ENCODE results near the gene ERGIC1.
"Not testable (repeated sequence)": the region's sequence is repeated elsewhere in the genome, so short reads cannot be mapped to it uniquely, and the experiment has no call there.

ERGIC1 gene

GRCh38 chr5:172878933-172879752 is 45.1 kb downstream of the ERGIC1 start:
- Mint-ChIP-seq H3K4me1 (ENCODE audit: low read depth) (peaks cover 29% of the 10 kb centered on the region), H3K27me3 (no peaks in the 10 kb centered on the region), H3K4me3 (no peak overlapping the region), H3K27ac (no peak overlapping the region), H3K9me3 (ENCODE audit: low read depth) (no peaks in the 10 kb centered on the region), H3K36me3 (peaks cover 10% of the 10 kb centered on the region)

GRCh38 chr5:172881691-172882370 is 47.8 kb downstream of the ERGIC1 start:
- H3K9me3 Mint-ChIP-seq (ENCODE audit: low read depth), result no peaks in the 10 kb centered on the region

DNA sequence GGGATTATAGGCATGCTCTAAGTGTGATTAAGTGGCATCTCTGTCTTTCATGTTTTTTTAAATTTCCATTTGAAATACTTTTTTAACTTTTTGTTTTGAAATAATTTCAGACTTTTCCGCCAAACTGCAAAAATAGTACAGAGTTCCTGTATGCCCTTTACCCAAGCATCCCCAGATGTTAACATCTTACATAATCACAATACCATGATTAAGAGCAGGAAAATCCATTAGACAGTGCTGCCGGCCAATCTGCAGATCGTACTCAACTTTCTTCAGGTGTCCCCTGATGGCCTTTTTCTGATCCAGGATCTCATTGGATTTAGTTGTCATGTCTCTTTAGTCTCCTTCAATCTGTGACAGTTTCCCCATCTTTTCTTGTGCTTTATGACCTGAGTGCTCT is 49.0 kb downstream of the ERGIC1 start:
- H3K4me1 Mint-ChIP-seq (ENCODE audit: low read depth), result peaks cover 11% of the 10 kb centered on the region
- H3K27ac Mint-ChIP-seq, result no peak overlapping the region
- peaks cover 12% of the 10 kb centered on the region for H3K36me3 Mint-ChIP-seq
- no peaks in the 10 kb centered on the region for H3K9me3 Mint-ChIP-seq (ENCODE audit: low read depth)
- no peaks in the 10 kb centered on the region for H3K27me3 Mint-ChIP-seq
- H3K4me3 Mint-ChIP-seq, result no peak overlapping the region

More at GRCh38 chr5:172881691-172882370, 47.8 kb downstream of the ERGIC1 start:
- Mint-ChIP-seq H3K27ac (no peak overlapping the region), H3K4me1 (ENCODE audit: low read depth) (peaks cover 14% of the 10 kb centered on the region), H3K36me3 (peaks cover 12% of the 10 kb centered on the region), H3K27me3 (no peaks in the 10 kb centered on the region), H3K4me3 (no peak overlapping the region)

- no peak overlapping the region for H3K27ac Mint-ChIP-seq
Measured at GRCh38 chr5:172885597-172886340, 51.7 kb downstream of the ERGIC1 start.

DNA sequence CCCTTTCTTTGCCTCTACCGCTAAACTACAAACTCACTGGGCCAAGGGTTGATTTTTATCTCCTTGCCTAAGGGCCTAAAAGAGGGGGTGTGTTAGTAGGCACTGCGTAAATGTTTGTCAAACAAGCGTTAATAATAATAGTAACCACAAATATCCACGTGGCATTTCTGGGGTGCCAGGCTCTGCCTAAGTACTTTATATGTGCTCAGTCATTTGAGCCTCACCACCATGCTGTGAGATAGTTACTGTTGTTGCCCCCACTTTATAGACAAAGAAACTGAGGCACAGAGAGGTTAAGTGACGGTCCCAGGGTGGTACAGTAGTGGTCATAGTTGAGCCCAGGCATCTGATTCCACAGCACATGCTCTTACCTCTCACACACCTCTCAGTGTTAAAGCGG is 52.4 kb downstream of the ERGIC1 start:
- H3K4me3 Mint-ChIP-seq, result no peak overlapping the region
- no peaks in the 10 kb centered on the region for H3K27me3 Mint-ChIP-seq
- H3K27ac Mint-ChIP-seq, result no peak overlapping the region
- no peaks in the 10 kb centered on the region for H3K9me3 Mint-ChIP-seq (ENCODE audit: low read depth)
- peaks cover 8% of the 10 kb centered on the region for H3K4me1 Mint-ChIP-seq (ENCODE audit: low read depth)
- peaks cover 11% of the 10 kb centered on the region for H3K36me3 Mint-ChIP-seq

More at GRCh38 chr5:172885597-172886340, 51.7 kb downstream of the ERGIC1 start:
- Mint-ChIP-seq H3K27me3 (no peaks in the 10 kb centered on the region), H3K4me1 (ENCODE audit: low read depth) (peaks cover 10% of the 10 kb centered on the region), H3K9me3 (ENCODE audit: low read depth) (no peaks in the 10 kb centered on the region), H3K36me3 (peaks cover 12% of the 10 kb centered on the region), H3K4me3 (no peak overlapping the region)

- Mint-ChIP-seq H3K27me3 (no peaks in the 10 kb centered on the region), H3K36me3 (peaks cover 7% of the 10 kb centered on the region), H3K27ac (no peak overlapping the region), H3K4me3 (no peak overlapping the region), H3K4me1 (ENCODE audit: low read depth) (peaks cover 4% of the 10 kb centered on the region), H3K9me3 (ENCODE audit: low read depth) (no peaks in the 10 kb centered on the region)
Measured at GRCh38 chr5:172886974-172887501, 53.0 kb downstream of the ERGIC1 start.

GRCh38 chr5:172887692-172888091 is 53.6 kb downstream of the ERGIC1 start:
- H3K9me3 Mint-ChIP-seq (ENCODE audit: low read depth), result no peaks in the 10 kb centered on the region
- no peak overlapping the region for H3K27ac Mint-ChIP-seq
- peaks cover 2% of the 10 kb centered on the region for H3K4me1 Mint-ChIP-seq (ENCODE audit: low read depth)
- H3K36me3 Mint-ChIP-seq, result peaks cover 7% of the 10 kb centered on the region
- no peaks in the 10 kb centered on the region for H3K27me3 Mint-ChIP-seq
- H3K4me3 Mint-ChIP-seq, result no peak overlapping the region

DNA sequence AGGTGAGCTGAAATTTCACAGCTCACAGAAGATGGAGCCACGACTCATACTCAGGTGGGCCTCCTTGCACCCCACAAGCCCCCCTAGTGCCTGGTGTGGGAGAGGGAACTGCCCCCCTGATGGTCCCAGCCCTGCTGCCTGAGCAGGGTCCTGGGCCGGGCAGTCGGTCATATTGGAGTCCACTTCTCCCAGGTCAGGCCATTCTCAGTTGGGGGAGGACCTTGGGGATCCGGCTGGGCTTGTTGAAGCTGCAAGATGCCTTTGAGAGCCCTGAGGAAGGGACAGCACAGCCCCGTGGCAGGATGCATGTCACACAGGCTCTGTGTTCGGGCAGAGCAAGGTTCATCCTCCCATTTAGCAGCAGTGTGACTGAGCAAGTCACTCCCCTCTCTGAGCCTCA is 56.6 kb downstream of the ERGIC1 start:
- Mint-ChIP-seq H3K4me3 (no peak overlapping the region), H3K27ac (no peak overlapping the region), H3K27me3 (no peaks in the 10 kb centered on the region), H3K9me3 (ENCODE audit: low read depth) (no peaks in the 10 kb centered on the region), H3K36me3 (no peaks in the 10 kb centered on the region), H3K4me1 (ENCODE audit: low read depth) (peaks cover under 1% of the 10 kb centered on the region)

DNA sequence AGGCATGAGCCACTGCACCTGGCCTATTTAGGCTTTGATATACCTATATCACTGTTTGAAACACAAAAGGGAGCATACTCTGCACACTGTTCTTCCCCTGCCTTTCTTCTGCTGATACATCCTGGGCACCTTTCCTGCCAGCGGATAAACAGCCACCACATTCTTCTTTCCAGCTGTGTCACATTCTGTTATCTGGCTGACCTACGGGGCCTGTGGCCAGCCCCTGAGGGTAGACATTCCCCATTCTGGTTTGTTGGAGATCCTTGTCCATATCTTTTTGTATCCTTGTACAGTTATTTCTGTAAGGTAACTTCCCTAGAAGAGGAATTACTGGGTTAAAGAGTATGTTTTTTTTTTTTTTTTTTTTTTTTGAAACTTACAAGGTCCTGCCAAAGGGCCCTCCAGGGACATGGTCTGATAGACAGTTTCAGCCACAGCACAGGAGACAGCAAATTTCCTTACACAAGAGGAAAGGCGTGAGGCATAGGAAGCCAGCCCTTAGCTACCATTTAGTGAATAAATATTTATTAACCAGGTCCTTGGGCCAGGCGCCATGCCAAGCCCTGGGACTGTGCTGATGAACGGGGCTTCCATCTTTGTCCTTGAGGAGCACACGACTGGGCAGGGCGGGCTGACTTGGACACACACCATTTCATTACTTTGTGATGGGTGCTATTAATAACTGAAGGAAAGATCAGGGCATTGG is 57.8 kb downstream of the ERGIC1 start:
- Mint-ChIP-seq H3K4me1 (ENCODE audit: low read depth) (peaks cover under 1% of the 10 kb centered on the region), H3K36me3 (no peaks in the 10 kb centered on the region), H3K27ac (no peak overlapping the region), H3K27me3 (no peaks in the 10 kb centered on the region), H3K4me3 (no peak overlapping the region), H3K9me3 (ENCODE audit: low read depth) (no peaks in the 10 kb centered on the region)

DNA sequence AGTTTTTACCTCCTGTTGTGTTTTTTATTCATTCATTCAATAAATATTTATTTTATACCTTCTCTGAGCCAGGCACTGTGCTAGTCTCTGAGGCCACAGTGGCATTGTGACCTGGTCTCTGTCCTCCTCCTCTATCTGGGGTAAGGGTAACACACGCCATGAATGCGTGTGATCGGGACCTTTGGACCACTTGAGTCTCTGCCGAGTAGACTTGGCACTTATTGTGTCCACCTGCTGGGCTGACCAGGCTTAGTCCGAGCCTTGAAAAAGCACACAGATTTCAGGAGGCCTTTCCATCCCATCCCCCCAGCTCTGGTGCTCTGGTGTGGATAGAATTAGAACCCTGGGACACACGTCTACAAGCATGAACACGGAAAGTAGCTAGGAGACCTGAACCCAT is 58.7 kb downstream of the ERGIC1 start:
- Mint-ChIP-seq H3K27ac (no peak overlapping the region), H3K4me3 (no peak overlapping the region), H3K36me3 (no peaks in the 10 kb centered on the region), H3K4me1 (ENCODE audit: low read depth) (peaks cover 7% of the 10 kb centered on the region), H3K9me3 (ENCODE audit: low read depth) (no peaks in the 10 kb centered on the region), H3K27me3 (no peaks in the 10 kb centered on the region)

DNA sequence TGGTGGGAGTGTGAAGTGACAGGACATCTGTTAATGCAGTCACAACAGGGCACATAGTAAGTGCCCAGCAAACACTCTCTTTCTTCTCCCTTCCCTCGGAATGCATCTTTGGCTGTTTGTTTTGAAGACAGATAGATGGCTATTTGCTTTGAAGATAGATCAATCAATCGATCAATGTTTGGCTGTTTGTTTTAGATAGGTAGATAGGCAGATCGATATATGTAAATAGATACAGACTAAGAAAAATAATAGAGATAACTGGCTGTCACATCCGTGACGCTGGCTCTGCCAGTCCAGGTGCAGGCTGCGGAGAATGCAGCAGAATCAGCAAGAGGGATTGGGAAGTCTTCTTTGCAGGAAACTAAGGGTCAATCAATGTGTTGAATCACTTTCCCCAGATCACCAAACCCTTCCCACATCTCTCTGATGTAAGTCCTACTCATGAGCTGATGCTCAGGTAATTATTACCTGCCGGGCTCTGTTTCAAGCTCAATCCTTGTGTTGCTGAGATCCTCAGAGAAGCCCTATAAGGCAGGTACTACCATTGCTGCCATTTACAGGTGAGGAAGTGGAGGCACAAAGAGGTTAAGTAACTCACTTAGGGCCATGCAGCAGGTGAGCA is 60.8 kb downstream of the ERGIC1 start:
- Mint-ChIP-seq H3K27me3 (no peaks in the 10 kb centered on the region), H3K4me1 (ENCODE audit: low read depth) (peaks cover 9% of the 10 kb centered on the region), H3K9me3 (ENCODE audit: low read depth) (no peaks in the 10 kb centered on the region), H3K36me3 (no peaks in the 10 kb centered on the region), H3K27ac (no peak overlapping the region), H3K4me3 (no peak overlapping the region)

DNA sequence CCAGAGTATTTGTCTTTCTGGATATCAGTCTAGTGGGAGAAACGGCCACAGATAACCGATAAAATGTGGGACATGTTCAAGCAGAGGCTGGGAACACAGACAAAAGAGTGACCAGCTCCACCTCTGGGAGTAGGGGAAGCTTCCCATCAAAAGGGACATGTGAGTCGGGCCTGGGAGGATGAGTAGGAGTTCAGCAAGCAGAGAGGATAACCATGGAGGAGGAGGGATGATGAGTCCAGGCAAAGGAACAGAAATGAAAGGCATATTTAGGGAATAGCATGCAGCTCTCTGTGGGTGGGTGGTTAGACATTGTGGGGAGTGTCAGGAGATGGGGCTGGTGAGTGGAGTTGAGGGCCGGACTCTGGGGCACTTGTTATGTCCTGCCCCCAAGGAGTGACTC is 61.5 kb downstream of the ERGIC1 start:
- no peak overlapping the region for H3K4me3 Mint-ChIP-seq
- peaks cover 9% of the 10 kb centered on the region for H3K4me1 Mint-ChIP-seq (ENCODE audit: low read depth)
- no peaks in the 10 kb centered on the region for H3K36me3 Mint-ChIP-seq
- no peaks in the 10 kb centered on the region for H3K9me3 Mint-ChIP-seq (ENCODE audit: low read depth)
- no peaks in the 10 kb centered on the region for H3K27me3 Mint-ChIP-seq
- peak overlapping the region; percentile 50 for H3K27ac Mint-ChIP-seq

GRCh38 chr5:172896465-172896864 is 62.4 kb downstream of the ERGIC1 start:
- Mint-ChIP-seq H3K27ac (no peak overlapping the region), H3K4me1 (ENCODE audit: low read depth) (peaks cover 9% of the 10 kb centered on the region), H3K27me3 (no peaks in the 10 kb centered on the region), H3K4me3 (no peak overlapping the region), H3K9me3 (ENCODE audit: low read depth) (no peaks in the 10 kb centered on the region), H3K36me3 (peaks cover 3% of the 10 kb centered on the region)

DNA sequence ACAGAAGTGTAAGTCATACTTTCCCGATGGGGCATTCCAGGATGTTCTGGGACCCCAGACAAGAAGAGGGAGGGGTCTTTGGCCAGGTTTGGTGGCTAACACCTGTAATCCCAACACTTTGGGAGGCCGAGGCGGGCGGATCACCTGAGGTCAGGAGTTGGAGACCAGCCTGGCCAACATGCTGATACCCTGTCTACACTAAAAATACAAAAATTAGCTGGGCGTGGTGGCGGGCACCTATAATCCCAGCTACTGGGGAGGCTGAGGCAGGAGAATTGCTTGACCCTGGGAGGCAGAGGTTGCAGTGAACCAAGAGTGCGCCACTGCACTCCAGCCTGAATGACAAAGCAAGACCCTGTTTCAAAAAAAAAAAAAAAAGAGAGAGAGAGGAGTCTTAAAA is 63.0 kb downstream of the ERGIC1 start:
- not testable (repeated sequence) for H3K9me3 Mint-ChIP-seq (ENCODE audit: low read depth); H3K36me3 Mint-ChIP-seq; H3K4me3 Mint-ChIP-seq; H3K27me3 Mint-ChIP-seq; H3K4me1 Mint-ChIP-seq (ENCODE audit: low read depth)
- peak overlapping the region; percentile 22 for H3K27ac Mint-ChIP-seq
